Measurements from ENCODE around the gene COL6A1.
"Not testable (repeated sequence)": the region's sequence is repeated elsewhere in the genome, so short reads cannot be mapped to it uniquely, and the experiment has no call there.

Gene COL6A1

GRCh38 chr21:46002841-46003574 is 21.4 kb downstream of the COL6A1 start:
- TF ChIP-seq ZNF274 (IDR thresholded peaks at IDR 0.05; ENCODE audit: low read depth, low read length) = no peak
- H3K4me3 ChIP-seq (ENCODE audit: low read length) = no peak overlapping the region

GRCh38 chr21:46003575-46004007 is 22.0 kb downstream of the COL6A1 start:
- H3K4me3 ChIP-seq (ENCODE audit: low read length) = no peak overlapping the region
- TF ChIP-seq ZNF274 (IDR thresholded peaks at IDR 0.05; ENCODE audit: low read depth, low read length) = no peak

GRCh38 chr21:46004168-46004861 is 22.7 kb downstream of the COL6A1 start:
- no peak for TF ChIP-seq ZNF274 (IDR thresholded peaks at IDR 0.05; ENCODE audit: low read depth, low read length)
- no peak overlapping the region for H3K4me3 ChIP-seq (ENCODE audit: low read length)

- no peak overlapping the region for H3K4me3 ChIP-seq (ENCODE audit: low read length)
- no peak for TF ChIP-seq ZNF274 (IDR thresholded peaks at IDR 0.05; ENCODE audit: low read depth, low read length)
Observed at GRCh38 chr21:46005081-46005480, 23.5 kb downstream of the COL6A1 start.

GRCh38 chr21:46005481-46005881 is 23.9 kb downstream of the COL6A1 start:
- no peak for TF ChIP-seq ZNF274 (IDR thresholded peaks at IDR 0.05; ENCODE audit: low read depth, low read length)
- no peak overlapping the region for H3K4me3 ChIP-seq (ENCODE audit: low read length)

- H3K4me3 ChIP-seq (ENCODE audit: low read length) = not testable (repeated sequence)
Observed at GRCh38 chr21:46005894-46006546, 24.4 kb downstream of the COL6A1 start.

- TF ChIP-seq ZNF274 (IDR thresholded peaks at IDR 0.05; ENCODE audit: low read depth, low read length) = no peak
- no peak overlapping the region for H3K4me3 ChIP-seq (ENCODE audit: low read length)
Observed at GRCh38 chr21:46006547-46007491, 25.2 kb downstream of the COL6A1 start.

GRCh38 chr21:46007492-46007868 is 25.9 kb downstream of the COL6A1 start:
- TF ChIP-seq ZNF274 (IDR thresholded peaks at IDR 0.05; ENCODE audit: low read depth, low read length) = no peak
- no peak overlapping the region for H3K4me3 ChIP-seq (ENCODE audit: low read length)

- no peak overlapping the region for H3K4me3 ChIP-seq (ENCODE audit: low read length)
- TF ChIP-seq ZNF274 (IDR thresholded peaks at IDR 0.05; ENCODE audit: low read depth, low read length) = no peak
Observed at GRCh38 chr21:46008893-46009621, 27.5 kb downstream of the COL6A1 start.

- no peak for TF ChIP-seq ZNF274 (IDR thresholded peaks at IDR 0.05; ENCODE audit: low read depth, low read length)
- no peak overlapping the region for H3K4me3 ChIP-seq (ENCODE audit: low read length)
Observed at GRCh38 chr21:46009951-46010705, 28.6 kb downstream of the COL6A1 start.

- no peak for TF ChIP-seq ZNF274 (IDR thresholded peaks at IDR 0.05; ENCODE audit: low read depth, low read length)
- no peak overlapping the region for H3K4me3 ChIP-seq (ENCODE audit: low read length)
Observed at GRCh38 chr21:46011267-46011967, 29.8 kb downstream of the COL6A1 start.

- H3K4me3 ChIP-seq (ENCODE audit: low read length) = no peak overlapping the region
- no peak for TF ChIP-seq ZNF274 (IDR thresholded peaks at IDR 0.05; ENCODE audit: low read depth, low read length)
Observed at GRCh38 chr21:46012154-46012553, 30.6 kb downstream of the COL6A1 start.

Data from GM08714 (cell line).